HEK293 (cell line): ENCODE results near the gene SLC8A1.

Experiments
- CTCF ChIA-PET: fragments of 350-600 bp; formaldehyde crosslinking; extraction: SDS; loops from one replicate; lab custom pipeline; 2021; ENCODE audit warnings: antibody characterized with exemption; lab: Yijun Ruan, JAX
- POLR2A ChIA-PET: fragments of 300-600 bp; formaldehyde crosslinking; extraction: SDS; loops from one replicate; lab custom pipeline; 2020; ENCODE audit warnings: antibody characterized with exemption, inconsistent platforms; lab: Yijun Ruan, JAX
- H3K27ac ChIP-seq: fragments of 200-500 bp; sonication (Bioruptor generic); 2 replicates; pipeline ENCODE4 v1.5.1; 2014; ENCODE audit warnings: low read depth, low read length, control low read depth, inconsistent platforms; ENCODE audit errors: extremely low read depth
- H3K36me3 ChIP-seq, 2 experiments: fragments of 200-500 bp in 1 of 2; sonication (Bioruptor generic) in 1 of 2; 1 replicate in 1 of 2; 2 replicates in 1 of 2; pipeline ENCODE4 v1.5.1; 2014 to 2017; ENCODE audit warnings: inconsistent platforms in 2 of 2, low read length in 2 of 2; ENCODE audit not compliant: control insufficient read depth in 2 of 2, insufficient read depth in 1 of 2
- H3K4me1 ChIP-seq: fragments of 200-500 bp; sonication (Bioruptor generic); 2 replicates; pipeline ENCODE4 v1.5.1; 2014; ENCODE audit warnings: mild to moderate bottlenecking, low read length, inconsistent platforms; ENCODE audit not compliant: control insufficient read depth, insufficient read depth
- H3K4me3 ChIP-seq: 2 replicates; pipeline ENCODE4 v1.5.1; 2011; ENCODE audit warnings: low read depth, mild to moderate bottlenecking, control low read depth, low read length, moderate library complexity
- H3K9me3 ChIP-seq: fragments of 200-500 bp; sonication (Bioruptor generic); 2 replicates; pipeline ENCODE4 v1.5.1; 2014; ENCODE audit warnings: low read depth, low read length, inconsistent platforms; ENCODE audit not compliant: control insufficient read depth, insufficient read depth
- BCL11B ChIP-seq: fragments of 450-650 bp; formaldehyde crosslinking; IDR thresholded peaks from 2 replicates; pipeline ENCODE4 v1.5.1; 2016; ENCODE audit warnings: low read depth, missing biosample characterization, missing genetic modification characterization
- EGR2 ChIP-seq: fragments of 450-650 bp; formaldehyde crosslinking; IDR thresholded peaks from 2 replicates; pipeline ENCODE4 v1.5.1; 2016; ENCODE audit warnings: low read depth, missing biosample characterization, missing genetic modification characterization
- GLI4 ChIP-seq: fragments of 450-650 bp; formaldehyde crosslinking; IDR thresholded peaks from 2 replicates; pipeline ENCODE4 v1.5.1; 2016; ENCODE audit warnings: missing biosample characterization, missing genetic modification characterization
- HOXA7 ChIP-seq: sonication (generic); formaldehyde crosslinking; IDR thresholded peaks from 2 replicates; pipeline ENCODE4 v1.8.1; 2022; ENCODE audit warnings: missing genetic modification reagents, borderline replicate concordance
- PRDM10 ChIP-seq: fragments of 450-650 bp; formaldehyde crosslinking; IDR thresholded peaks from 2 replicates; pipeline ENCODE4 v1.5.1; 2016; ENCODE audit warnings: missing biosample characterization, missing genetic modification characterization
- SETDB1 ChIP-seq: IDR thresholded peaks from one replicate; pipeline ENCODE4 v1.6.1; 2017; ENCODE audit warnings: mild to moderate bottlenecking, low read length, moderate library complexity, mixed read lengths; ENCODE audit not compliant: insufficient read length
- SP2 ChIP-seq: fragments of 450-650 bp; formaldehyde crosslinking; IDR thresholded peaks from 2 replicates; pipeline ENCODE4 v1.5.1; 2016; ENCODE audit warnings: missing biosample characterization, missing genetic modification characterization
- SP3 ChIP-seq: fragments of 450-650 bp; formaldehyde crosslinking; IDR thresholded peaks from 2 replicates; pipeline ENCODE4 v1.5.1; 2016; ENCODE audit warnings: missing biosample characterization, missing genetic modification characterization
- ZBTB20 ChIP-seq: fragments of 450-650 bp; formaldehyde crosslinking; IDR thresholded peaks from 2 replicates; pipeline ENCODE4 v1.5.1; 2016; ENCODE audit warnings: missing biosample characterization, missing genetic modification characterization
- ZBTB7A ChIP-seq: fragments of 450-650 bp; formaldehyde crosslinking; IDR thresholded peaks from 2 replicates; pipeline ENCODE4 v1.5.1; 2016; ENCODE audit warnings: low read depth, missing biosample characterization, missing genetic modification characterization
- ZEB2 ChIP-seq: fragments of 450-650 bp; formaldehyde crosslinking; IDR thresholded peaks from 2 replicates; pipeline ENCODE4 v1.5.1; 2016; ENCODE audit warnings: missing biosample characterization, missing genetic modification characterization
- ZNF133 ChIP-seq: fragments of 450-650 bp; formaldehyde crosslinking; IDR thresholded peaks from 2 replicates; pipeline ENCODE4 v1.5.1; 2016; ENCODE audit warnings: missing biosample characterization, missing genetic modification characterization
- ZNF16 ChIP-seq: fragments of 450-650 bp; formaldehyde crosslinking; IDR thresholded peaks from 2 replicates; pipeline ENCODE4 v1.5.1; 2016; ENCODE audit warnings: low read depth, missing biosample characterization, missing genetic modification characterization
- ZNF174 ChIP-seq: fragments of 450-650 bp; formaldehyde crosslinking; IDR thresholded peaks from 2 replicates; pipeline ENCODE4 v1.5.0; 2017; ENCODE audit warnings: missing biosample characterization, mild to moderate bottlenecking, missing genetic modification characterization
- ZNF214 ChIP-seq: fragments of 450-650 bp; formaldehyde crosslinking; IDR thresholded peaks from 2 replicates; pipeline ENCODE4 v1.5.1; 2017; ENCODE audit warnings: missing biosample characterization, mild to moderate bottlenecking, missing genetic modification characterization, borderline replicate concordance
- ZNF23 ChIP-seq: fragments of 450-650 bp; formaldehyde crosslinking; IDR thresholded peaks from 2 replicates; pipeline ENCODE4 v1.5.1; 2016; ENCODE audit warnings: missing biosample characterization, missing genetic modification characterization, borderline replicate concordance
- ZNF324 ChIP-seq: fragments of 450-650 bp; formaldehyde crosslinking; IDR thresholded peaks from 2 replicates; pipeline ENCODE4 v1.5.1; 2016; ENCODE audit warnings: missing biosample characterization, missing genetic modification characterization
- ZNF354C ChIP-seq: fragments of 450-650 bp; formaldehyde crosslinking; IDR thresholded peaks from 2 replicates; pipeline ENCODE4 v1.5.1; 2016; ENCODE audit warnings: missing biosample characterization, missing genetic modification characterization, low read depth, borderline replicate concordance
- ZNF416 ChIP-seq: fragments of 450-650 bp; formaldehyde crosslinking; IDR thresholded peaks from 2 replicates; pipeline ENCODE4 v1.5.1; 2016; ENCODE audit warnings: missing biosample characterization, missing genetic modification characterization
- ZNF585B ChIP-seq: fragments of 450-650 bp; formaldehyde crosslinking; IDR thresholded peaks from 2 replicates; pipeline ENCODE4 v1.5.1; 2016; ENCODE audit warnings: missing biosample characterization, missing genetic modification characterization
- ZNF677 ChIP-seq: fragments of 450-650 bp; IDR thresholded peaks from 2 replicates; pipeline ENCODE4 v1.5.0; 2018; ENCODE audit warnings: missing biosample characterization, mild to moderate bottlenecking, missing genetic modification characterization, moderate library complexity
- ZNF791 ChIP-seq: fragments of 450-650 bp; formaldehyde crosslinking; IDR thresholded peaks from 2 replicates; pipeline ENCODE4 v1.5.1; 2016; ENCODE audit warnings: missing biosample characterization, missing genetic modification characterization
- ZXDB ChIP-seq: fragments of 450-650 bp; formaldehyde crosslinking; IDR thresholded peaks from 2 replicates; pipeline ENCODE4 v1.5.1; 2016; ENCODE audit warnings: missing biosample characterization, missing genetic modification characterization
- TF ChIP-seq, protein P1 (sequence below): fragments of 450-650 bp; formaldehyde crosslinking; IDR thresholded peaks from 2 replicates; pipeline ENCODE4 v1.5.1; 2016; ENCODE audit warnings: missing biosample characterization, missing genetic modification characterization
- TF ChIP-seq, protein P2 (sequence below): fragments of 450-650 bp; formaldehyde crosslinking; conservative IDR thresholded peaks from 2 replicates; pipeline ENCODE4 v1.5.1; 2016; ENCODE audit warnings: low read depth, missing biosample characterization, missing genetic modification characterization

The SLC8A1 gene

DNA sequence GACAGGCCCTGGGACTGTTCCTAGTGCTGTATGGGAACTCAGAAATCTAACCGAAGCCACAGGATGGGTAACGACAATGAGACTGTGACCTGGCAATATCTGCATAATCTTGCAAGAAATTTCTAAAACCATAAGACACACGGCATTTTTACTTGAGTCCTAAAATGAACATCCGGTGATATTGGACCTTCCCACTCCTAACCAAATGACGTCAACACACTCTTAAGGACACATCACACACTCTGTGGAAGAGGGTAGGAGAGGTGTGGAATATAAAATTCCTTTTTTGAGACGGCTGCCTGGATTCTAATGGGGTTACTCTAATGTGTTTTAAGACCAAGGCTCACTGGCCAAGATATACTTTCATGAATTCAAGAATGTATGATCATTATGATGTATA lies 195.9 kb downstream of the SLC8A1 start:
- no peak overlapping the region for H3K27ac ChIP-seq
- H3K4me3 ChIP-seq: no peak overlapping the region
- H3K36me3 ChIP-seq: no peaks in the 10 kb centered on the region
- no peaks in the 10 kb centered on the region for H3K4me1 ChIP-seq
- TF ChIP-seq ZNF133: no peak
- no peaks in the 10 kb centered on the region for H3K9me3 ChIP-seq
- ChIA-PET CTCF (interaction anchor here (0.6 kb wide), 1 partner anchor 51 kb away, joined by 6 read pairs; no protein-coding TSS in a partner anchor), POLR2A (no interaction called here)

DNA sequence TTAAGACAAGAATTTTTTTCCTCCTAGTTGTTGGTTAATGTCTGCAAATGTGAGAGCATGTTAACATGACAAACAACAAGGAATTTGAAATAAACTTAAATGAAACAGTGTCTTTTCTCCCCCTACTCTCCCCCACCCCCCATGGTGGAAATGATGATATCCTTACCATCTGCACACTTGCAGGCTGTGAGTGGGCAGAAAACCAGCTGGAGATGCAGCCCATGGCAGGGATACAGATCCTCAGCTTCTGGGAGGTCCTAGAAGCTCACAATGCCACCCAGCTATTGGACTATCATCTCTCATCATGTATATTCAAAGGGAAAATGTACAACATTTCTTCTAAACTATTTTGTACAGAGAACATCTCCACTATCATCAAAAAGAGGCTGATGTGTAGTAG lies 196.8 kb downstream of the SLC8A1 start:
- no peaks in the 10 kb centered on the region for H3K36me3 ChIP-seq
- POLR2A ChIA-PET: no interaction called here
- no peak overlapping the region for H3K27ac ChIP-seq
- H3K4me3 ChIP-seq: no peak overlapping the region
- no peaks in the 10 kb centered on the region for H3K4me1 ChIP-seq
- no peaks in the 10 kb centered on the region for H3K9me3 ChIP-seq
- CTCF ChIA-PET: interaction anchor here (0.7 kb wide), 1 partner anchor 212 kb away, joined by 3 read pairs; no protein-coding TSS in a partner anchor
- TF ChIP-seq ZNF354C (tag by site-specific recombination) (no peak), ZNF16 (tag by site-specific recombination) (no peak), SP3 (no peak), HOXA7 (CRISPR knock-in tag) (no peak), ZBTB7A (tag by site-specific recombination) (no peak), SP2 (tag by site-specific recombination) (no peak), ZNF133 (no peak), ZNF791 (tag by site-specific recombination) (no peak), ZNF214 (tag by site-specific recombination) (no peak), PRDM10 (no peak), BCL11B (tag by site-specific recombination) (no peak), ZXDB (no peak), ZNF585B (tag by site-specific recombination) (no peak), SETDB1 (no peak), ZNF174 (tag by site-specific recombination) (no peak), ZNF324 (tag by site-specific recombination) (no peak), ZNF416 (tag by site-specific recombination) (no peak), ZNF677 (tag by site-specific recombination) (no peak), EGR2 (no peak)
- TF ChIP-seq, protein P1, sequence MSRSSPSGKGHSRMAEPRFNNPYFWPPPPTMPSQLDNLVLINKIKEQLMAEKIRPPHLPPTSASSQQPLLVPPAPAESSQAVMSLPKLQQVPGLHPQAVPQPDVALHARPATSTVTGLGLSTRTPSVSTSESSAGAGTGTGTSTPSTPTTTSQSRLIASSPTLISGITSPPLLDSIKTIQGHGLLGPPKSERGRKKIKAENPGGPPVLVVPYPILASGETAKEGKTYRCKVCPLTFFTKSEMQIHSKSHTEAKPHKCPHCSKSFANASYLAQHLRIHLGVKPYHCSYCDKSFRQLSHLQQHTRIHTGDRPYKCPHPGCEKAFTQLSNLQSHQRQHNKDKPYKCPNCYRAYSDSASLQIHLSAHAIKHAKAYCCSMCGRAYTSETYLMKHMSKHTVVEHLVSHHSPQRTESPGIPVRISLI (tag by site-specific recombination): no peak

- ChIA-PET POLR2A (no interaction called here), CTCF (no interaction called here)
- no peak overlapping the region for H3K4me3 ChIP-seq
- H3K4me1 ChIP-seq: no peaks in the 10 kb centered on the region
- H3K36me3 ChIP-seq: no peaks in the 10 kb centered on the region
- no peak overlapping the region for H3K27ac ChIP-seq
- no peaks in the 10 kb centered on the region for H3K9me3 ChIP-seq
- TF ChIP-seq GLI4 (tag by site-specific recombination) (no peak), ZNF23 (tag by site-specific recombination) (no peak), ZEB2 (tag by site-specific recombination) (no peak), ZBTB20 (no peak)
- TF ChIP-seq, protein P2, sequence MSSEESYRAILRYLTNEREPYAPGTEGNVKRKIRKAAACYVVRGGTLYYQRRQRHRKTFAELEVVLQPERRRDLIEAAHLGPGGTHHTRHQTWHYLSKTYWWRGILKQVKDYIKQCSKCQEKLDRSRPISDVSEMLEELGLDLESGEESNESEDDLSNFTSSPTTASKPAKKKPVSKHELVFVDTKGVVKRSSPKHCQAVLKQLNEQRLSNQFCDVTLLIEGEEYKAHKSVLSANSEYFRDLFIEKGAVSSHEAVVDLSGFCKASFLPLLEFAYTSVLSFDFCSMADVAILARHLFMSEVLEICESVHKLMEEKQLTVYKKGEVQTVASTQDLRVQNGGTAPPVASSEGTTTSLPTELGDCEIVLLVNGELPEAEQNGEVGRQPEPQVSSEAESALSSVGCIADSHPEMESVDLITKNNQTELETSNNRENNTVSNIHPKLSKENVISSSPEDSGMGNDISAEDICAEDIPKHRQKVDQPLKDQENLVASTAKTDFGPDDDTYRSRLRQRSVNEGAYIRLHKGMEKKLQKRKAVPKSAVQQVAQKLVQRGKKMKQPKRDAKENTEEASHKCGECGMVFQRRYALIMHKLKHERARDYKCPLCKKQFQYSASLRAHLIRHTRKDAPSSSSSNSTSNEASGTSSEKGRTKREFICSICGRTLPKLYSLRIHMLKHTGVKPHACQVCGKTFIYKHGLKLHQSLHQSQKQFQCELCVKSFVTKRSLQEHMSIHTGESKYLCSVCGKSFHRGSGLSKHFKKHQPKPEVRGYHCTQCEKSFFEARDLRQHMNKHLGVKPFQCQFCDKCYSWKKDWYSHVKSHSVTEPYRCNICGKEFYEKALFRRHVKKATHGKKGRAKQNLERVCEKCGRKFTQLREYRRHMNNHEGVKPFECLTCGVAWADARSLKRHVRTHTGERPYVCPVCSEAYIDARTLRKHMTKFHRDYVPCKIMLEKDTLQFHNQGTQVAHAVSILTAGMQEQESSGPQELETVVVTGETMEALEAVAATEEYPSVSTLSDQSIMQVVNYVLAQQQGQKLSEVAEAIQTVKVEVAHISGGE: no peak
These were observed 197.3 kb downstream of the SLC8A1 start for GRCh38 chr2:40254611-40255010.
